Measurements from ENCODE around the gene COL6A1.

Gene COL6A1

GRCh38 chr21:46025113-46025770, 43.7 kb downstream of the COL6A1 start:
- Histone ChIP-seq H3K4me3 (ENCODE audit: low read depth, low read length) (no peak overlapping the region), H2AFZ (no peak overlapping the region), H3K4me2 (ENCODE audit: low read length) (no peak overlapping the region), H3K9me3 (ENCODE audit: control insufficient read depth, low read length) (no peaks in the 10 kb centered on the region), H3K27me3 (ENCODE audit: control insufficient read depth, insufficient read depth, low read length) (no peaks in the 10 kb centered on the region), H3K4me1 (no peaks in the 10 kb centered on the region), H3K27ac (no peak overlapping the region), H3K36me3 (ENCODE audit: control insufficient read depth, insufficient read depth, low read length) (no peaks in the 10 kb centered on the region), H3K9ac (no peak overlapping the region), H3K79me2 (no peaks in the 10 kb centered on the region)
- no peak for TF ChIP-seq CTCF (IDR thresholded peaks at IDR 0.05)

GRCh38 chr21:46027851-46028493, 46.4 kb downstream of the COL6A1 start:
- no peaks in the 10 kb centered on the region for H3K9me3 ChIP-seq (ENCODE audit: control insufficient read depth, low read length)
- H3K4me3 ChIP-seq (ENCODE audit: low read depth, low read length), result no peak overlapping the region
- H3K79me2 ChIP-seq, result no peaks in the 10 kb centered on the region
- H3K27me3 ChIP-seq (ENCODE audit: control insufficient read depth, insufficient read depth, low read length), result no peaks in the 10 kb centered on the region
- no peak overlapping the region for H2AFZ ChIP-seq
- no peak overlapping the region for H3K27ac ChIP-seq
- no peaks in the 10 kb centered on the region for H3K4me1 ChIP-seq
- H3K9ac ChIP-seq, result no peak overlapping the region
- TF ChIP-seq CTCF (IDR thresholded peaks at IDR 0.05), result no peak
- no peak overlapping the region for H3K4me2 ChIP-seq (ENCODE audit: low read length)
- no peaks in the 10 kb centered on the region for H3K36me3 ChIP-seq (ENCODE audit: control insufficient read depth, insufficient read depth, low read length)

- H3K9ac ChIP-seq, result no peak overlapping the region
- no peaks in the 10 kb centered on the region for H3K27me3 ChIP-seq (ENCODE audit: control insufficient read depth, insufficient read depth, low read length)
- no peak for TF ChIP-seq CTCF (IDR thresholded peaks at IDR 0.05)
- no peaks in the 10 kb centered on the region for H3K4me1 ChIP-seq
- H3K9me3 ChIP-seq (ENCODE audit: control insufficient read depth, low read length), result no peaks in the 10 kb centered on the region
- no peak overlapping the region for H3K4me3 ChIP-seq (ENCODE audit: low read depth, low read length)
- H3K79me2 ChIP-seq, result no peaks in the 10 kb centered on the region
- H3K4me2 ChIP-seq (ENCODE audit: low read length), result no peak overlapping the region
- no peak overlapping the region for H2AFZ ChIP-seq
- no peaks in the 10 kb centered on the region for H3K36me3 ChIP-seq (ENCODE audit: control insufficient read depth, insufficient read depth, low read length)
- H3K27ac ChIP-seq, result no peak overlapping the region
Measured at GRCh38 chr21:46028573-46029091, 47.1 kb downstream of the COL6A1 start.

GRCh38 chr21:46029186-46029924, 47.8 kb downstream of the COL6A1 start:
- Histone ChIP-seq H3K4me3 (ENCODE audit: low read depth, low read length) (no peak overlapping the region), H3K36me3 (ENCODE audit: control insufficient read depth, insufficient read depth, low read length) (no peaks in the 10 kb centered on the region), H3K9me3 (ENCODE audit: control insufficient read depth, low read length) (no peaks in the 10 kb centered on the region), H3K9ac (no peak overlapping the region), H2AFZ (no peak overlapping the region), H3K27ac (no peak overlapping the region), H3K79me2 (no peaks in the 10 kb centered on the region), H3K27me3 (ENCODE audit: control insufficient read depth, insufficient read depth, low read length) (no peaks in the 10 kb centered on the region), H3K4me1 (no peaks in the 10 kb centered on the region), H3K4me2 (ENCODE audit: low read length) (no peak overlapping the region)
- no peak for TF ChIP-seq CTCF (IDR thresholded peaks at IDR 0.05)
